VCaP (cell line): ENCODE results near the gene A2ML1.
"Not testable (repeated sequence)": the region's sequence is repeated elsewhere in the genome, so short reads cannot be mapped to it uniquely, and the experiment has no call there.

ENCODE experiments used
- H3K27ac ChIP-seq: fragments of 450-650 bp; 2 replicates; pipeline ENCODE4 v1.5.1; 2017
- CTCF ChIP-seq: fragments of 450-650 bp; conservative IDR thresholded peaks from 2 replicates; pipeline ENCODE4 v1.5.1; 2017; ENCODE audit warnings: mild to moderate bottlenecking, moderate library complexity

Gene A2ML1

GRCh38 chr12:8914716-8915526 is 92.5 kb downstream of the A2ML1 start:
- peak overlapping the region; percentile 98 for H3K27ac ChIP-seq

GRCh38 chr12:8916154-8916553 is 93.7 kb downstream of the A2ML1 start:
- H3K27ac ChIP-seq, result peak overlapping the region; percentile 98
- TF ChIP-seq CTCF, result no peak

More at GRCh38 chr12:8914716-8915526, 92.5 kb downstream of the A2ML1 start:
- TF ChIP-seq CTCF, result no peak

DNA sequence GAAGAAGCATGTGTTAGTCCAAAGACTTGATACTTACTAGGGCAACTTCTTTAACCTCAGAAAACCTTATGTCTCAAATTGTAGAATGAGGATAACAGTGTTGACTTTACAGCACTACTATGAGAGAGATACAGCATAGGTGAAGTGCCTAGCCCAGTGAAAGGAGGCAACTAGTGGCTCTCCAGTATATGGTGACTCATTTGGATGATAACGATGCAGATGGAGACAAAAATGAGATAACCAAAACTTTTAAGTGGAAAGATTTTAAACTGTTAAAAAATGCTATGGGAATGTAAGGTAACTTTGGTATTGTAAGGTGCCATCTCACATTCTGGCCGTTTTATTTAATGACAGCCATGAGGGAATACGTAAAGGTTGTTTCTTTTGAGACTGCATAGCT is 94.6 kb downstream of the A2ML1 start:
- H3K27ac ChIP-seq, result peak overlapping the region; percentile 98

DNA sequence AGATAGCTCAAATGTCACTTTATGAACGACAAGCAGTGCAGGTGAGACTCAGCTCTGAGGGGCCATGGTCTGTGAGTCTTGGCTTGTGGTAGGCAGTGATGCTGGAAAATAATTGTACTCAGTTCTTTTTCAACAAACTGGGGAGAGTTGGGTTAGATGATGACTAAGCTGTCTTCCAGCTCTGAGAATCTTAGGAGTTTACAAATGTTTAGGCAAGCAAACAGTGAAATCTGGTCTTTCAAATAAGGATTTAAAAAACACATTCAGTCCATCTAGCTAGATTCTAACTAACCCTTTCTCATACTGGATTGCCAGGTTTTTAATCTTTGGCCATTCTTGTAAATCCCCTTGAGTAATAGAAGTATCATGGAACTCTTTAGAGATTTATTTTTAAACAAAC is 95.3 kb downstream of the A2ML1 start:
- no peak for TF ChIP-seq CTCF
- H3K27ac ChIP-seq, result peak overlapping the region; percentile 98

More for the DNA sequence above, 94.6 kb downstream of the A2ML1 start:
- no peak for TF ChIP-seq CTCF

DNA sequence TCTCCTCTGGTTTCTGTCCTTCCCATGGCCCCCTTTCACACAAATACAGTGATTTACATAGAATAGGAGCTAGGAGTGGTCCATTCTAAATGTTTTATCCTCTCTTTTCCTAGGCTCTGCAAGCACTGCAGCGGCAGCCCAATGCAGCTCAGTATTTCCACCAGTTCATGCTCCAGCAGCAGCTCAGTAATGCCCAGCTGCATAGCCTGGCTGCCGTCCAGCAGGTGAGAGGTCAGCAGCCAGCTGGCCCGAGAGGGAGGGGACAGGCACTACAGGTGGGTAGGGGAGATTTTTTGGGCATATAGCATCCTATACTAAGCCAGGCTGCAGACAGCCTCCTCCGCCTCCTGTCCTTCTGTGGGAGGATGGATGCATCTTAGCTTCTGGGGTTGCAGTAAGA is 97.2 kb downstream of the A2ML1 start:
- not testable (repeated sequence) for H3K27ac ChIP-seq

DNA sequence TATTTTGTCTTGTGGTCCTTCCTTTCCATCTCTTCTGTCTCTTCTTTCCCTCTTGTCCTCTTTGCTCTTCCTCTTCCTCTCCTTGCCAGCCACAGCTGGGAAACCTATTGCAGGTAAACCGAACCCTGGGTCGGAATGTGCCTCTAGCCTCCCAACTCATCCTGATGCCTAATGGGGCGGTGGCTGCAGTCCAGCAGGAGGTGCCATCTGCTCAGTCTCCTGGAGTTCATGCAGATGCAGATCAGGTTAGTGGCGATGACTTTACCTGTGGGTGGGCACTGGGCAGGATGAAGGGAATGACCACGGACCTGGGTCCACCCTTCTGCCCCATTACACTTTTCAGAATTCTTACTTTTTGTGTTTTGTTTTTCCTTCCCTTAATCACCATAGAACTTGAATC is 100.1 kb downstream of the A2ML1 start:
- H3K27ac ChIP-seq, result no peak overlapping the region
- no peak for TF ChIP-seq CTCF
